HepG2 (cell line): Measurements from ENCODE around the gene MMRN2.

ENCODE experiments used
- KLF16 ChIP-seq, 2 experiments: sonication (generic) in 1 of 2; formaldehyde crosslinking in 1 of 2; IDR thresholded peaks; 2 replicates each; pipeline versions ENCODE4 v1.6.1 to v1.8.0; 2016 to 2023; ENCODE audit warnings: missing genetic modification reagents in 2 of 2, missing compliant biosample characterization in 1 of 2
- MIER2 ChIP-seq: IDR thresholded peaks from 2 replicates; pipeline ENCODE4 v1.6.1; 2016; ENCODE audit warnings: missing biosample characterization, missing genetic modification reagents
- POLR2A ChIP-seq, 2 experiments: IDR thresholded peaks; 2 replicates each; pipeline ENCODE4 v1.6.1; 2011; ENCODE audit warnings: low read depth in 2 of 2, low read length in 2 of 2, mild to moderate bottlenecking in 1 of 2, moderate library complexity in 1 of 2; ENCODE audit not compliant: insufficient read depth in 1 of 2
- RBM39 ChIP-seq: fragments of 200-400 bp; formaldehyde crosslinking; IDR thresholded peaks from one replicate; pipeline ENCODE4 v1.6.1; 2018; ENCODE audit warnings: antibody characterized with exemption, mild to moderate bottlenecking, low read depth, low read length; ENCODE audit not compliant: poor library complexity, severe bottlenecking
- SNAI1 ChIP-seq: sonication (generic); formaldehyde crosslinking; IDR thresholded peaks from 2 replicates; pipeline ENCODE4 v1.5.0; 2020; ENCODE audit warnings: mild to moderate bottlenecking, missing genetic modification reagents, borderline replicate concordance
- SRF ChIP-seq: IDR thresholded peaks from 2 replicates; pipeline ENCODE4 v1.6.1; 2011; ENCODE audit warnings: mild to moderate bottlenecking, low read depth, low read length, moderate library complexity
- TBP ChIP-seq: sonication (generic); formaldehyde crosslinking; IDR thresholded peaks from 2 replicates; pipeline ENCODE4 v1.5.0; 2020; ENCODE audit warnings: missing genetic modification reagents
- ZNF253 ChIP-seq: sonication (generic); formaldehyde crosslinking; IDR thresholded peaks from 2 replicates; pipeline ENCODE4 v1.8.0; 2022; ENCODE audit warnings: mild to moderate bottlenecking, missing genetic modification reagents, borderline replicate concordance
- ZNF343 ChIP-seq: sonication (generic); formaldehyde crosslinking; IDR thresholded peaks from 2 replicates; pipeline ENCODE4 v1.4.0; 2020; ENCODE audit warnings: mild to moderate bottlenecking, missing genetic modification reagents
- TF ChIP-seq, protein P1 (sequence below): sonication (generic); formaldehyde crosslinking; IDR thresholded peaks from 2 replicates; pipeline ENCODE4 v1.4.0; 2020; ENCODE audit warnings: low read depth, mild to moderate bottlenecking, missing genetic modification reagents
- TF ChIP-seq, protein P2 (sequence below): sonication (generic); formaldehyde crosslinking; IDR thresholded peaks from 2 replicates; pipeline ENCODE4 v1.5.0; 2020; ENCODE audit warnings: mild to moderate bottlenecking, missing genetic modification reagents, moderate library complexity

DNA sequence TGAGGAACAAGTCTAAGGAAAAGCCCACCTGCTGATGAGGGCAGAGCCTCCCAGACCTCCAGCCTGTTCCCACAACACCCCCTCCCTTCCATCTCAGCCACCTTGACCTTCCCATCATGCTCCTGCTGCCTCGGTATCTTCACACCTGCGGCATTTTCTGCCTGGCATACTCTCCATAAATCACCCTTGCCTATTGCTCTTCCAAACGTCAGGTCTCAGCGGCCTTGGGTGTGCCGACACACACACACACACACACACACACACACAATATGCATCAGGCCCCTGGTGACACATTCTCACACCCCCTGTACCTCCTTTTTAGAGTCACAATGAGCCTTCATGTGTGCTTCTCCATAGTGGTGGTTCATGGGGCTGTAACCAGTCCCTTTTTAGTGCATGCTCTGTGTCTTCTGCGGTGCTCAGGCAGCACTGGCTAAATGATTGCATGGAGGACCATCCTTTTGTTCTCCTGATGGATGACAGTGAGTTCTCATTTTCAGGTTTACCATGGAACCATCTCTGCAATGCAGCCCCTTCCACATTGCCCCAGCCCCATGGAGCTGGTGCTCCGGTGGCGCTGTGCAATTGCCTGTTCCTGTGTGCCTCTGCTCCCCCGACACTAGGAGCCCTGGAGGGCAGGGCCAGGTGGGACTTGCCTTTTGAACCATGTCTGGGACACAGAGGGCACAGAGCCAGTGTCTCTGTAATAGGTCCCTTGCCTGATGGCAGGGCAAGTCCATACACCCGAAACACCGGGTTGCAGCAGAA is 15.4 kb upstream of the MMRN2 start:
- TF ChIP-seq TBP (no peak), MIER2 (CRISPR knock-in tag) (no peak), RBM39 (no peak), POLR2A (IDR thresholded peaks at IDR 0.05; ENCODE audit: insufficient read depth in 1 of 2, low read depth in 2 of 2, low read length in 2 of 2) (no peak), ZNF343 (no peak), SNAI1 (no peak), KLF16 (CRISPR knock-in tag; IDR thresholded peaks at IDR 0.05) (no peak), SRF (no peak), ZNF253 (CRISPR knock-in tag) (no peak)
- TF ChIP-seq, protein P1, sequence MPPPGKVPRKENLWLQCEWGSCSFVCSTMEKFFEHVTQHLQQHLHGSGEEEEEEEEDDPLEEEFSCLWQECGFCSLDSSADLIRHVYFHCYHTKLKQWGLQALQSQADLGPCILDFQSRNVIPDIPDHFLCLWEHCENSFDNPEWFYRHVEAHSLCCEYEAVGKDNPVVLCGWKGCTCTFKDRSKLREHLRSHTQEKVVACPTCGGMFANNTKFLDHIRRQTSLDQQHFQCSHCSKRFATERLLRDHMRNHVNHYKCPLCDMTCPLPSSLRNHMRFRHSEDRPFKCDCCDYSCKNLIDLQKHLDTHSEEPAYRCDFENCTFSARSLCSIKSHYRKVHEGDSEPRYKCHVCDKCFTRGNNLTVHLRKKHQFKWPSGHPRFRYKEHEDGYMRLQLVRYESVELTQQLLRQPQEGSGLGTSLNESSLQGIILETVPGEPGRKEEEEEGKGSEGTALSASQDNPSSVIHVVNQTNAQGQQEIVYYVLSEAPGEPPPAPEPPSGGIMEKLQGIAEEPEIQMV (CRISPR knock-in tag), result no peak
- TF ChIP-seq, protein P2, sequence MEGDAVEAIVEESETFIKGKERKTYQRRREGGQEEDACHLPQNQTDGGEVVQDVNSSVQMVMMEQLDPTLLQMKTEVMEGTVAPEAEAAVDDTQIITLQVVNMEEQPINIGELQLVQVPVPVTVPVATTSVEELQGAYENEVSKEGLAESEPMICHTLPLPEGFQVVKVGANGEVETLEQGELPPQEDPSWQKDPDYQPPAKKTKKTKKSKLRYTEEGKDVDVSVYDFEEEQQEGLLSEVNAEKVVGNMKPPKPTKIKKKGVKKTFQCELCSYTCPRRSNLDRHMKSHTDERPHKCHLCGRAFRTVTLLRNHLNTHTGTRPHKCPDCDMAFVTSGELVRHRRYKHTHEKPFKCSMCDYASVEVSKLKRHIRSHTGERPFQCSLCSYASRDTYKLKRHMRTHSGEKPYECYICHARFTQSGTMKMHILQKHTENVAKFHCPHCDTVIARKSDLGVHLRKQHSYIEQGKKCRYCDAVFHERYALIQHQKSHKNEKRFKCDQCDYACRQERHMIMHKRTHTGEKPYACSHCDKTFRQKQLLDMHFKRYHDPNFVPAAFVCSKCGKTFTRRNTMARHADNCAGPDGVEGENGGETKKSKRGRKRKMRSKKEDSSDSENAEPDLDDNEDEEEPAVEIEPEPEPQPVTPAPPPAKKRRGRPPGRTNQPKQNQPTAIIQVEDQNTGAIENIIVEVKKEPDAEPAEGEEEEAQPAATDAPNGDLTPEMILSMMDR, result no peak
